T-helper 2 cell treated with Interferon-gamma antibody and Interleukin-4, amounts not matched to agents 100 ng/mL and 5 ng/mL, for 36 hours (primary cell): Measurements from ENCODE around the gene MSANTD4. TPM values are rescaled to one million over a fixed set of nuclear protein-coding genes. Genes with fewer than 3 reads are reported as not detected.
"Not testable (repeated sequence)": the region's sequence is repeated elsewhere in the genome, so short reads cannot be mapped to it uniquely, and the experiment has no call there.

Experiments used
- intact Hi-C: fragments of 100-400 bp; cut with micrococcal nuclease; formaldehyde crosslinking; loops from one replicate; pipeline ENCODE4 v1.15.1; 2023
- total RNA-seq: library from RNA; stranded (reverse); gene quantifications from 2 replicates; pipeline ENCODE4 v1.2.3, GENCODE V29; 2022

The MSANTD4 gene
- total RNA-seq, 1 donor from 2014 or later: 16.5 TPM

- intact Hi-C loops: no loop called here
Measured at GRCh38 chr11:106014620-106015019, 7.4 kb downstream of the MSANTD4 start.

GRCh38 chr11:106014035-106014434 lies 8.0 kb downstream of the MSANTD4 start:
- intact Hi-C loops: no loop called here

GRCh38 chr11:106012744-106013143 lies 9.3 kb downstream of the MSANTD4 start:
- intact Hi-C loops: no loop called here

GRCh38 chr11:106011481-106011880 lies 10.6 kb downstream of the MSANTD4 start:
- intact Hi-C loops: no loop called here

- intact Hi-C loops: not testable (repeated sequence)
Measured at GRCh38 chr11:106003094-106003493, 18.9 kb downstream of the MSANTD4 start.

- intact Hi-C loops: no loop called here
Measured at GRCh38 chr11:106001304-106002012, 20.6 kb downstream of the MSANTD4 start.

GRCh38 chr11:105991888-105992287 lies 30.2 kb downstream of the MSANTD4 start:
- intact Hi-C loops: no loop called here

GRCh38 chr11:105989124-105989523 lies 32.9 kb downstream of the MSANTD4 start:
- intact Hi-C loops: no loop called here

GRCh38 chr11:105988197-105988596 lies 33.8 kb downstream of the MSANTD4 start:
- intact Hi-C loops: no loop called here

- intact Hi-C loops: no loop called here
Measured at GRCh38 chr11:105986554-105986953, 35.5 kb downstream of the MSANTD4 start.

- intact Hi-C loops: no loop called here
Measured at GRCh38 chr11:105979997-105980703, 41.9 kb downstream of the MSANTD4 start.

GRCh38 chr11:105975128-105975527 lies 46.9 kb downstream of the MSANTD4 start:
- intact Hi-C loops: no loop called here

GRCh38 chr11:105969756-105970155 lies 52.3 kb downstream of the MSANTD4 start:
- intact Hi-C loops: no loop called here

- intact Hi-C loops: no loop called here
Measured at GRCh38 chr11:105968021-105968697, 53.9 kb downstream of the MSANTD4 start.

GRCh38 chr11:105960252-105961245 lies 61.5 kb downstream of the MSANTD4 start:
- intact Hi-C loops: no loop called here

Other genes starting within 250 kb of the MSANTD4 start
- gene KBTBD3, start 55.1 kb upstream of the MSANTD4 start, total RNA-seq: 5.4 and 6.1 TPM in 2 replicates
- gene AASDHPPT, start 55.4 kb upstream of the MSANTD4 start, total RNA-seq: 30.8 and 31.8 TPM in 2 replicates